HG03196 (cell line): ENCODE data around the gene DCST2.

Source experiments
- ATAC-seq: cut with Tn5 transposase; IDR thresholded peaks from one replicate; pipeline ENCODE4 v1.9.1; 2021; ENCODE audit not compliant: unreplicated experiment

DCST2 gene

GRCh38 chr1:155050560-155051341, 17.2 kb upstream of the DCST2 start, which contains the start of gene ADAM15:
ADAM15 (plus strand) TSS chr1:155051316; CDS start chr1:155051387, 71 bp downstream.
- peak; percentile 50 for ATAC-seq

GRCh38 chr1:155049651-155050559, 16.3 kb upstream of the DCST2 start:
- ATAC-seq, result no peak

- no peak for ATAC-seq
These were observed 15.1 kb upstream of the DCST2 start for GRCh38 chr1:155048449-155049334.

GRCh38 chr1:155044812-155045657, 11.5 kb upstream of the DCST2 start:
- no peak for ATAC-seq

- ATAC-seq, result no peak
These were observed 10.8 kb upstream of the DCST2 start for GRCh38 chr1:155044365-155044764.

- no peak for ATAC-seq
These were observed 10.2 kb upstream of the DCST2 start for GRCh38 chr1:155043793-155044192.

GRCh38 chr1:155043301-155043702, 9.7 kb upstream of the DCST2 start:
- ATAC-seq, result no peak

GRCh38 chr1:155042789-155043188, 9.2 kb upstream of the DCST2 start:
- no peak for ATAC-seq

- no peak for ATAC-seq
These were observed 6.9 kb upstream of the DCST2 start for GRCh38 chr1:155040358-155041093.

- no peak for ATAC-seq
These were observed 5.7 kb upstream of the DCST2 start for GRCh38 chr1:155039308-155039669.

- ATAC-seq, result no peak
These were observed 5.2 kb upstream of the DCST2 start for GRCh38 chr1:155038602-155039307.

- no peak for ATAC-seq
These were observed 4.4 kb upstream of the DCST2 start for GRCh38 chr1:155037851-155038441.

- no peak for ATAC-seq
These were observed 3.5 kb upstream of the DCST2 start for GRCh38 chr1:155037043-155037442.

- no peak for ATAC-seq
These were observed 2.4 kb upstream of the DCST2 start for GRCh38 chr1:155035936-155036335.

- no peak for ATAC-seq
These were observed 982 bp upstream of the DCST2 start for GRCh38 chr1:155034318-155035208.

- no peak for ATAC-seq
These were observed 695 bp downstream of the DCST2 start for GRCh38 chr1:155032886-155033285.

GRCh38 chr1:155030899-155031298, 2.7 kb downstream of the DCST2 start:
- no peak for ATAC-seq
